ENCODE measurements around the gene LPAR3.

DNA sequence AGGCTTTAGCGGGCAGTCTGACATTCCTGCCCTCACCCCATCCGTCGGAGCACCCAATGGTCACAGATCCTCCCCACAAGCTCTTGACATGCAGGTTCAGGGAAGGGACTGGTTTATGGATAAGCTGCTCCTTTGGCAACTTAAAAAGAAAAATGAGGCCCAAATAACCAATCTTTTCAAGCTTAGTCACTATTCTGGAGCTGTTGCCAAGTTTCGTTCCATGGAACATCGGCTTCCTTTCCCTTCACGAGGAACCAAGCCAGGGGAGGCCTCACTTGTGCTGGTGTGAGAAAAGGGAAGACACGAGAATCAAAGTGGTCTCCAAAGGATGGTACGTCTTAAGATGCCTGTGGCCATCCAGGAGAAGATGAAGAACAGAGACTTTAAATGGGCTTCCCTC, 46.1 kb upstream of the LPAR3 start:
- TF ChIP-seq, protein P1, sequence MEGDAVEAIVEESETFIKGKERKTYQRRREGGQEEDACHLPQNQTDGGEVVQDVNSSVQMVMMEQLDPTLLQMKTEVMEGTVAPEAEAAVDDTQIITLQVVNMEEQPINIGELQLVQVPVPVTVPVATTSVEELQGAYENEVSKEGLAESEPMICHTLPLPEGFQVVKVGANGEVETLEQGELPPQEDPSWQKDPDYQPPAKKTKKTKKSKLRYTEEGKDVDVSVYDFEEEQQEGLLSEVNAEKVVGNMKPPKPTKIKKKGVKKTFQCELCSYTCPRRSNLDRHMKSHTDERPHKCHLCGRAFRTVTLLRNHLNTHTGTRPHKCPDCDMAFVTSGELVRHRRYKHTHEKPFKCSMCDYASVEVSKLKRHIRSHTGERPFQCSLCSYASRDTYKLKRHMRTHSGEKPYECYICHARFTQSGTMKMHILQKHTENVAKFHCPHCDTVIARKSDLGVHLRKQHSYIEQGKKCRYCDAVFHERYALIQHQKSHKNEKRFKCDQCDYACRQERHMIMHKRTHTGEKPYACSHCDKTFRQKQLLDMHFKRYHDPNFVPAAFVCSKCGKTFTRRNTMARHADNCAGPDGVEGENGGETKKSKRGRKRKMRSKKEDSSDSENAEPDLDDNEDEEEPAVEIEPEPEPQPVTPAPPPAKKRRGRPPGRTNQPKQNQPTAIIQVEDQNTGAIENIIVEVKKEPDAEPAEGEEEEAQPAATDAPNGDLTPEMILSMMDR (conservative IDR thresholded peaks at IDR 0.05), result no peak
- TF ChIP-seq ZFX (IDR thresholded peaks at IDR 0.05), result no peak
